PC-3 (cell line): Measurements from ENCODE around the gene P2RX5.

Source experiments
- EZH2 ChIP-seq: fragments of 300-600 bp; sonication (generic); IDR thresholded peaks from one replicate; pipeline ENCODE4 v1.6.1; 2017; ENCODE audit warnings: antibody characterized with exemption, mild to moderate bottlenecking, low read length; ENCODE audit not compliant: unreplicated experiment
- EZH2phosphoT487 ChIP-seq: fragments of 300-600 bp; sonication (generic); IDR thresholded peaks from 2 replicates; pipeline ENCODE4 v1.6.1; 2018; ENCODE audit warnings: mild to moderate bottlenecking, antibody characterized with exemption, low read length, borderline replicate concordance
- TF ChIP-seq, protein P1 (sequence below): fragments of 300-600 bp; sonication (generic); conservative IDR thresholded peaks from 2 replicates; pipeline ENCODE4 v1.5.1; 2017; ENCODE audit warnings: antibody characterized with exemption, low read depth, mild to moderate bottlenecking, low read length

DNA sequence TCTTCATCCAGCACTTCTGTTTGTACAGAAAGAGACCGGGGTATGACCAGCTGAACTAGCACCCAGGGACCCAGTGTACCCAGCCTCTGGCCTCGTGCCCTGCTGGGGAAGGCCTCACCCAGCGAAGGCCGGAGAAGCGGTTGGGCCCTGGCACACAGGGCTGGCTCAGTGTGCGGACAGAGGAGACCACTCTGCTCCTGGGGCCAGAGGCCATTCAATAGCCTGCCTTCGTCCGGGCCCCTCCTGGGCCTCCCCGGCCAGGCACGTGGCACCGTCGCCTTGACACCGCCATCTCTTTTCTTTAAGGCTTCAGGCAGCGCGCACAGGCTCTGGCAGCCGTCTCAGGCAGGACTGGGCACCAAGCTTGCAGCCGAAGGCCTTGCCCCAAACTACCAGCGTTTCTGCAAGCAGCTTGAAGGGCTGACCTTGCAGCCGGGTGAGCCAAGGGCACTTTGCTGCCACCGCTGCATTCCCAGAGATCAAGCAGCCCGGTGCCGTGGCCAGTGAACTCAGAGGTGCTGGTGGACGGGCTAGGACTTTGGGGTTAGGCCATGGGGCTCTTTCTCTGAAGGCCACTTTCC is 35.6 kb downstream of the P2RX5 start:
- TF ChIP-seq, protein P1, sequence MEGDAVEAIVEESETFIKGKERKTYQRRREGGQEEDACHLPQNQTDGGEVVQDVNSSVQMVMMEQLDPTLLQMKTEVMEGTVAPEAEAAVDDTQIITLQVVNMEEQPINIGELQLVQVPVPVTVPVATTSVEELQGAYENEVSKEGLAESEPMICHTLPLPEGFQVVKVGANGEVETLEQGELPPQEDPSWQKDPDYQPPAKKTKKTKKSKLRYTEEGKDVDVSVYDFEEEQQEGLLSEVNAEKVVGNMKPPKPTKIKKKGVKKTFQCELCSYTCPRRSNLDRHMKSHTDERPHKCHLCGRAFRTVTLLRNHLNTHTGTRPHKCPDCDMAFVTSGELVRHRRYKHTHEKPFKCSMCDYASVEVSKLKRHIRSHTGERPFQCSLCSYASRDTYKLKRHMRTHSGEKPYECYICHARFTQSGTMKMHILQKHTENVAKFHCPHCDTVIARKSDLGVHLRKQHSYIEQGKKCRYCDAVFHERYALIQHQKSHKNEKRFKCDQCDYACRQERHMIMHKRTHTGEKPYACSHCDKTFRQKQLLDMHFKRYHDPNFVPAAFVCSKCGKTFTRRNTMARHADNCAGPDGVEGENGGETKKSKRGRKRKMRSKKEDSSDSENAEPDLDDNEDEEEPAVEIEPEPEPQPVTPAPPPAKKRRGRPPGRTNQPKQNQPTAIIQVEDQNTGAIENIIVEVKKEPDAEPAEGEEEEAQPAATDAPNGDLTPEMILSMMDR = no peak
- TF ChIP-seq EZH2phosphoT487 (no peak), EZH2 (no peak)
